Stimulated activated naive CD4-positive, alpha-beta T cell treated with Interleukin-2 at 50 U/mL for 16 hours (primary cell): Measurements from ENCODE around the gene SIT1.
A peak's percentile ranks its signal among the peaks of the same experiment; 100 is the strongest.

Source experiments
- DNase-seq: peaks from one replicate; lab custom pipeline; 2025; lab: John Stamatoyannopoulos, UW

SIT1 gene

DNA sequence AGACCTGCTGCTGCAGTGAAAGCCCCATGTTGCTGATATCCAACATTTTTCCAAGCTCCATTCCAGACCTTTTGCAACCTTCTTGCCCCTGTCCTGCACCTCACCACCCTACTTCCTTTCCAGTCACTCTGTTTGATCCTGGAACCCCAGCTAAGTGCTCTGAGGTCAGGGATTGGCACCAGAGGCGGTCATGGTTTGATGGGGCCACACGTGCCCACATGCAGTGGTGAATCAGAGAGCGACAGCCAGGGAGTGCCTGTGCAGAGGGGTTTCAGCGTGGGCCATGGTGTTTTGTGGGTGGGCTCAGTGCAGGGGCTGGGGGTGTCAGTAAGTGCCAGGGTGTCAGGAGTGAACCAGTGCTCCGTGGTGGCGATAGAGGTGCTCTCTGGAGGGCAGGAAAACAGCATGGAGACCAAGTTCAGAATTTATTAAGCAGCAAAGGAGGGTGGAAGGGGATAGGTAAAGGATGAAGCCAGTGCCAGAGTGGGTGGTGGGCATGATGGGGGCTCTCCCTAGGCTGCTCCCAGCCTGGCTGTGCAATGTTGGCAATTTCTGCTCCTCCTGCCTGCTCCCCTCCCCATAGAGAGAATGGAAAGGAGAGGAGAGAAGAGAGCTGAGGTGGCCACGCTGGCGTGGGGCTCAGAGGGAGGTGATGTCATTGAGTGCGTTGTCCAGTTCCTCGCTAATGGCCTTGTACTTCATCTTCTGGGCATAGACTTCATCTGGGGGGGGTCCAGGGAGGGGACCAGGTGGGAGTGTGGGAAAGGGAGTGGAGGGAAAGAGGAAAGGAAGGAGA is 32.0 kb upstream of the SIT1 start:
- DNase-seq = no peak

DNA sequence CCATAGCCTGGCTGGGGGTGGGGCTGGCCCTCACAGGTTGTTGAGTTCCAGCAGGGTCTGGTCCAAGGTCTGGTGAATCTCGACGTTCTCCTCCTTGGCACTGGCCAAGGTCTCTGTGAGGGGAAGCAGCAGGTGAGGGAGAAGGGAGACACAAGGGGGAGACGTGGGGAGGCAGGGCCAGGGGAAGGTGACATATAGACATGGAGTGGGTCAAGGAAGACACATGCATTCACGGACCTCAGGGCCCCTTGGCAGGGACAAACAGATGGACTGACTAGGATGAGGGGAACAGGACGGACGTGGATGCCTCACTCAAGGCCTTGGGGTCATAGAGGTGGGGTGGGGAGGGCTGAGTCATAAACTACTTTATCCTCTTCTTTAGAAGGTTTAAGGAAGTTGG is 31.3 kb upstream of the SIT1 start:
- DNase-seq = no peak

DNA sequence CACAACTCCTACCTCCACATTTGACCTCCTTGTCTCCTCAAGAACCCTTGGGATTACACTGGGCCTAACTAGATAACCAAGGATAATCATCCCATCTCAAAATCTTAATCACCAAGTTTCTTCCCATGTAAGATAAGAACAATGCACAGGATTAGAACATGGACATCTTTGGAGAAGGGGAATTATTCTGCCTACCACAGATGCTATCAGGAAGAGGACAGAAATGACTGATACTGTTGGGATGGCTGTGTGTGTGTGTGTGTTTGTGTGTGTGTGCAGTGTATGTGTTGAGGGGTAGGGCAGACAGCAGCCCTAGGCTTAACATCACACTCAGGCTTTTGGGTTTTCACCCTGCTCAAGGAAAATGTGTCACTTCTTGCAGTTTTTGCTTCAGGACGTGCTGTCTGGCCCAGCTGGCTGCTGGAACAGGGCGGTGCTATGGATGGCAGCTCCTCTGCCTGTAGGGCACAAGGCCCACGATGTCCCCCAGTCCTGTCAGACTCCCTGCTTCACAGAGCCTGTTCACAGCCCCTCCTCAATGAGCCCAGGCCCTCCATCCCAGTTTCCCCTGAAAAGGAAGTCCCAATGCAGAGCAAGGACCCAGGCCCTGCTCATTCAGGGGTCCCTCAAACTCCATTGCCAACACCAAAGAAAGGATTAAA is 30.7 kb upstream of the SIT1 start:
- no peak for DNase-seq

DNA sequence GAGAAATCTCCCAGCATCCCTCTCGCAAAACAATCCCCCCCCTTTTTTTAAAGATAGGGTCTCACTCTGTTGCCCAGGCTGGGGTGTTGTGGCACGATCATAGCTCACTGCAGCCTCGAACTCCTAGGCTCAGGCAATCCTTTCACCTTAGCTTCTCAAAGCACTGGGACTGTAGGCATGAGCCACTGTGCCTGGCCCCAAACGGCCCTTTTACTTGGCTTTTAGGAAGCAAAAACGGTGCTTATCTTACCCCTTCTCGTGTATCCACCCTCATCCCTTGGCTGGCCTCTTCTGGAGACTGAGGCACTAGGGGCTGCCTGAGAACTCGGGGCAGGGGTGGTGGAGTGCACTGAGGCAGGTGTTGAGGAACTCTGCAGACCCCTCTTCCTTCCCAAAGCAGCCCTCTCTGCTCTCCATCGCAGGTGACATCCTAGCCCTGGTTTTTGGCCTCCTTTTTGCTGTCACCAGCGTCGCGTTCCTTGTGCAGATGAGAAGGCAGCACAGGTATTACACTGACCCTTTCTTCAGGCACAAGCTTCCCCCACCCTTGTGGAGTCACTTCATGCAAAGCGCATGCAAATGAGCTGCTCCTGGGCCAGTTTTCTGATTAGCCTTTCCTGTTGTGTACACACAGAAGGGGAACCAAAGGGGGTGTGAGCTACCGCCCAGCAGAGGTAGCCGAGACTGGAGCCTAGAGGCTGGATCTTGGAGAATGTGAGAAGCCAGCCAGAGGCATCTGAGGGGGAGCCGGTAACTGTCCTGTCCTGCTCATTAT is 29.8 kb upstream of the SIT1 start:
- DNase-seq = no peak

DNA sequence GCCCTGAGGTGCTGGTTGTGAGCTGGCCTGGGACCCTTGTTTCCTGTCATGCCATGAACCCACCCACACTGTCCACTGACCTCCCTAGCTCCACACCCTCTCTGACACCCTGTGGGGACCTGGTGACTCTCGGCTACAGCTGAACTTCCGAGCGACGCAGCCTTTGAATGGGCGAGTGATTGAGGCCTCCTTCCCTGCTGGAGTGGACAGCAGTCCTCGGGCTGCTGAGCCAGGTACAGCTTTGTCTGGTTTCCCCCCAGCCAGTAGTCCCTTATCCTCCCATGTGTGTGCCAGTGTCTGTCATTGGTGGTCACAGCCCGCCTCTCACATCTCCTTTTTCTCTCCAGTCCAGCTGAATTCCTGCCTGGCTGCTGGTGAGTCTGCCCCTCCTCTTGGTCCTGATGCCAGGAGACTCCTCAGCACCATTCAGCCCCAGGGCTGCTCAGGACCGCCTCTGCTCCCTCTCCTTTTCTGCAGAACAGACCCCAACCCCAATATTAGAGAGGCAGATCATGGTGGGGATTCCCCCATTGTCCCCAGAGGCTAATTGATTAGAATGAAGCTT is 29.1 kb upstream of the SIT1 start:
- DNase-seq = no peak

DNA sequence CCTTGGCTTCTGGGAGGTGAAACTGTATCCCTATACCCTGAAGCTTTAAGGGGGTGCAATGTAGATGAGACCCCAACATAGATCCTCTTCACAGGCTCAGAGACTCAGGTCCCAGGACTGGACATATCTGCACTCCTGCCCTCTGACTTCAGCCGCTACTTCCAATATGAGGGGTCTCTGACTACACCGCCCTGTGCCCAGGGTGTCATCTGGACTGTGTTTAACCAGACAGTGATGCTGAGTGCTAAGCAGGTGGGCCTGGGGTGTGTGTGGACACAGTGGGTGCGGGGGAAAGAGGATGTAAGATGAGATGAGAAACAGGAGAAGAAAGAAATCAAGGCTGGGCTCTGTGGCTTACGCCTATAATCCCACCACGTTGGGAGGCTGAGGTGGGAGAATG is 28.4 kb upstream of the SIT1 start:
- DNase-seq = no peak

DNA sequence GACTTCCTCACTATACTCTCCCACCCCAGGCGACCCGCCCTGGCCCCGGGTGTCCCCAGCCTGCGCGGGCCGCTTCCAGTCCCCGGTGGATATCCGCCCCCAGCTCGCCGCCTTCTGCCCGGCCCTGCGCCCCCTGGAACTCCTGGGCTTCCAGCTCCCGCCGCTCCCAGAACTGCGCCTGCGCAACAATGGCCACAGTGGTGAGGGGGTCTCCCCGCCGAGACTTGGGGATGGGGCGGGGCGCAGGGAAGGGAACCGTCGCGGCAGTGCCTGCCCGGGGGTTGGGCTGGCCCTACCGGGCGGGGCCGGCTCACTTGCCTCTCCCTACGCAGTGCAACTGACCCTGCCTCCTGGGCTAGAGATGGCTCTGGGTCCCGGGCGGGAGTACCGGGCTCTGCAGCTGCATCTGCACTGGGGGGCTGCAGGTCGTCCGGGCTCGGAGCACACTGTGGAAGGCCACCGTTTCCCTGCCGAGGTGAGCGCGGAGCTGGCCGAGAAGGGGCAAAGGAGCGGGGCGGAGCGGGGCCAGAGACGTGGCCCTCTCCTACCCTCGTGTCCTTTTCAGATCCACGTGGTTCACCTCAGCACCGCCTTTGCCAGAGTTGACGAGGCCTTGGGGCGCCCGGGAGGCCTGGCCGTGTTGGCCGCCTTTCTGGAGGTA is 25.1 kb upstream of the SIT1 start:
- no peak for DNase-seq

DNA sequence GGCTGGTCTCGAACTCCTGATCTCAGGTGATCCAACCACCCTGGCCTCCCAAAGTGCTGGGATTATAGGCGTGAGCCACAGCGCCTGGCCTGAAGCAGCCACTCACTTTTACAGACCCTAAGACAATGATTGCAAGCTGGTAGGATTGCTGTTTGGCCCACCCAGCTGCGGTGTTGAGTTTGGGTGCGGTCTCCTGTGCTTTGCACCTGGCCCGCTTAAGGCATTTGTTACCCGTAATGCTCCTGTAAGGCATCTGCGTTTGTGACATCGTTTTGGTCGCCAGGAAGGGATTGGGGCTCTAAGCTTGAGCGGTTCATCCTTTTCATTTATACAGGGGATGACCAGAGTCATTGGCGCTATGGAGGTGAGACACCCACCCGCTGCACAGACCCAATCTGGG is 24.5 kb upstream of the SIT1 start:
- no peak for DNase-seq

DNA sequence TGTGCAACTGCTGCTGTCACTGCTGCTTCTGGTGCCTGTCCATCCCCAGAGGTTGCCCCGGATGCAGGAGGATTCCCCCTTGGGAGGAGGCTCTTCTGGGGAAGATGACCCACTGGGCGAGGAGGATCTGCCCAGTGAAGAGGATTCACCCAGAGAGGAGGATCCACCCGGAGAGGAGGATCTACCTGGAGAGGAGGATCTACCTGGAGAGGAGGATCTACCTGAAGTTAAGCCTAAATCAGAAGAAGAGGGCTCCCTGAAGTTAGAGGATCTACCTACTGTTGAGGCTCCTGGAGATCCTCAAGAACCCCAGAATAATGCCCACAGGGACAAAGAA is 23.3 kb upstream of the SIT1 start:
- no peak for DNase-seq

DNA sequence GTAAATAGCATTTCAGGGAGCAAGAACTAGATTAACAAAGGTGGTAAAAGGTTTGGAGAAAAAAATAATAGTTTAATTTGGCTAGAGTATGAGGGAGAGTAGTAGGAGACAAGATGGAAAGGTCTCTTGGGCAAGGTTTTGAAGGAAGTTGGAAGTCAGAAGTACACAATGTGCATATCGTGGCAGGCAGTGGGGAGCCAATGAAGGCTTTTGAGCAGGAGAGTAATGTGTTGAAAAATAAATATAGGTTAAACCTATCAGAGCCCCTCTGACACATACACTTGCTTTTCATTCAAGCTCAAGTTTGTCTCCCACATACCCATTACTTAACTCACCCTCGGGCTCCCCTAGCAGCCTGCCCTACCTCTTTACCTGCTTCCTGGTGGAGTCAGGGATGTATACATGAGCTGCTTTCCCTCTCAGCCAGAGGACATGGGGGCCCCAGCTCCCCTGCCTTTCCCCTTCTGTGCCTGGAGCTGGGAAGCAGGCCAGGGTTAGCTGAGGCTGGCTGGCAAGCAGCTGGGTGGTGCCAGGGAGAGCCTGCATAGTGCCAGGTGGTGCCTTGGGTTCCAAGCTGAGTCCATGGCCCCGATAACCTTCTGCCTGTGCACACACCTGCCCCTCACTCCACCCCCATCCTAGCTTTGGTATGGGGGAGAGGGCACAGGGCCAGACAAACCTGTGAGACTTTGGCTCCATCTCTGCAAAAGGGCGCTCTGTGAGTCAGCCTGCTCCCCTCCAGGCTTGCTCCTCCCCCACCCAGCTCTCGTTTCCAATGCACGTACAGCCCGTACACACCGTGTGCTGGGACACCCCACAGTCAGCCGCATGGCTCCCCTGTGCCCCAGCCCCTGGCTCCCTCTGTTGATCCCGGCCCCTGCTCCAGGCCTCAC is 22.6 kb upstream of the SIT1 start, which contains the start of gene CA9:
Gene CA9 (plus strand): TSS at position 797 of the 893 bp plus-strand sequence. CDS start 32 bp downstream, at position 829.
- DNase-seq = no peak

DNA sequence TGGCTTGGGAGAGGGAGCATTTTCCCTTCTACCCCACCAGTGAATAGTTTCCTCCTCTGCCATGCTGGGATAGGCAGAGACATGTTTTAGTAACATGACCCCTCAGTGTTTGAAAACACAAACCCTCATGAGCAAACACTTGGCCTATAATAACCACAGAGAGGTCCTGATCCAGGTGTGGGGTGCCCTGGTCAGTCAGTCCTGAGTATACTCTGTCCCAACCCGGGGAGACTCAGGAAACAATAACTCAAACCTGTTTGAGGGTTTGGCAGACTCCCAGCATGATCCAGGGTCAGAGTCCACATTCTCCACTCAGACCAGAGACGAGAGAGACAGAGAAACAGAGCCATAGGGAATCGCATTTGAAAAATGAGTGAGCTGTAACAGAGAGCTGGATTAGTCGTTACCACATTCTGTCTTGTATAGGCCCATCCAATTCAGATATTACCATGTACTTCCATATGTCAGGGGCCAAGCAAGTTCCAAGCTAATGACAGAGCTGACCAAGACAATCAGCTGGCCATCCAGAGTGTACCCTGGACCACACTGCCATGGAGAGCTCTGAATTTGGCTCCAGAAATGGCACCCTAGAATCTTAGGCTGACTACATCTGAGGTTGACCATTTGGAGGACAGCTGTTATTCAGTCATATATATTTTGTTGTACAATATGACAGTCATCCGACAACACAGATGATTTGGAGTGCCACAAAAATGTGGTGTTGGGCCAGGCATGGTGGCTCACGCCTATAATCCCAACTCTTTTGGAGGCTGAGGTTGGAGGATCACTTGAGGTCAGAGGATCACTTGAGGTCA is 18.8 kb upstream of the SIT1 start:
- DNase-seq = no peak

DNA sequence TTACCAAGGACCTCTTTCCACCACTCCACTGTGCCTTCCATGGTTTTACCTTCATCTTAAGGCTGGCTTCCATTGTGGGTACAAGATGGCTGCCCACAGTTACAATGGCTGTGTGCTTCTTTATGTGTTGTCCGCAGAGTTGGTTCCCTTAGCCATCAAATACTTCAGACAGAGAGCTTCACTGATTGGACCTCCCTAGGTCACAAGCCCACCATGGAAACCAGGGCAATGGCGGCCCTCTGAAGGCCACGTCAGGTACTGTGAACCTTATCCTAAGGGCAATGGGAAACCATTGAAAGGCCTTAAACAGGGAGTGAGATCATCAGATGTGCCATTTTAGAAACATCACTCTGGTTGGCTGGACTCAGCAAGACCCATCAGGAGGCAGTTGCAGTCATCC is 17.2 kb upstream of the SIT1 start:
- DNase-seq = no peak

DNA sequence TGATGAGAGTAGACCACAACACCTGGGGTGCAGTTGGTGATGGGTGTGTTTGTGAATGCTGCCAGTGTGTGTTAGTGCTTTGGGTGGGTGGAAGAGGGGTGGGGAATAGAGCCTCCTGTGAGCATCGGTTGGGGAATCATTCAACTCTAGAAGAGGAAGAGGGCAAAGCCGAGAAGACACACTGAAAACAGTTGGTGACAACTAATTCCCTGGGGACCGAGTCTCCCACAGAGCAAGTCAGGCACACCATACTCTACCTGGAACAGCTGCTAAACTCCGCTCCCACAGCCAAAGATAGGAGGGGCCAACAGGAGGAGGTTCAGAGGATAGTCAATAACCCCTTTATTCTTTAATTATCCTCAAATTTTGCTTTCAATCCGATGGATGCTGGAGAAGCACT is 15.8 kb upstream of the SIT1 start:
- no peak for DNase-seq

DNA sequence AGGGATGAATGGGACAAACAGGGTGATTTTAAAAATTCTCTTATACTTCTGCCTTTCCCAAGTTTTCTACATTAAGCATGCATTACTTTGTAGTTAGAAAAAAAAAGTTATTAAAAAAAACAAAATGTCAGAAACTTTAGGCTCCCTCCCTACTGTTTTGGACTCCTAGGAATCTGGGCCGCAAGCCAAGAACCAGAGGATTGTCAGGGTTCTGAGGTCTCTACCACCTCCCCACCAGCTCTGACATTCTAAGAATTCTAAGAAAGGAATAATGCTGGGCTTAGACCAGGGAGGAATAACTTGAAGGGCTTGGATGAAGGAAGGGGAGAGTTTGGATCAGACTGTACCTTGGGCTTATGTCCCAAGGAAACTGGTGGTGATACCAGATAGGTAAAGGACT is 15.3 kb upstream of the SIT1 start:
- DNase-seq = no peak

DNA sequence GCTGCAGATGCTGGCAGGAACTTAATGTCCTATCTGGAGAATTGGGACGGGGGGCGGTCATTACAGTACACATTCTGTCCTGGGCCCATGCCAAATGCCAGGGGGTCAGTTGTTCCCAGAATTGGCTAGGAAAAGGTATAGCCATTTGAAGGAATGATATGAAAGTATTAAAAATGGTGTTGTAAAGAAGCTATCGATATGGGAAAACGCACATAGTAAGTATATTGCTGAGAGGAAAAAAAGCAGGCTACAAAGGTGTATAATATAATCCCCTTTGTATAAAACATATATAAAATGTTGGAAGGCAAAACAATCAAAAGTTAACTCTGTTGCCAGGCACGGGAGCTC is 14.7 kb upstream of the SIT1 start:
- DNase-seq = no peak

DNA sequence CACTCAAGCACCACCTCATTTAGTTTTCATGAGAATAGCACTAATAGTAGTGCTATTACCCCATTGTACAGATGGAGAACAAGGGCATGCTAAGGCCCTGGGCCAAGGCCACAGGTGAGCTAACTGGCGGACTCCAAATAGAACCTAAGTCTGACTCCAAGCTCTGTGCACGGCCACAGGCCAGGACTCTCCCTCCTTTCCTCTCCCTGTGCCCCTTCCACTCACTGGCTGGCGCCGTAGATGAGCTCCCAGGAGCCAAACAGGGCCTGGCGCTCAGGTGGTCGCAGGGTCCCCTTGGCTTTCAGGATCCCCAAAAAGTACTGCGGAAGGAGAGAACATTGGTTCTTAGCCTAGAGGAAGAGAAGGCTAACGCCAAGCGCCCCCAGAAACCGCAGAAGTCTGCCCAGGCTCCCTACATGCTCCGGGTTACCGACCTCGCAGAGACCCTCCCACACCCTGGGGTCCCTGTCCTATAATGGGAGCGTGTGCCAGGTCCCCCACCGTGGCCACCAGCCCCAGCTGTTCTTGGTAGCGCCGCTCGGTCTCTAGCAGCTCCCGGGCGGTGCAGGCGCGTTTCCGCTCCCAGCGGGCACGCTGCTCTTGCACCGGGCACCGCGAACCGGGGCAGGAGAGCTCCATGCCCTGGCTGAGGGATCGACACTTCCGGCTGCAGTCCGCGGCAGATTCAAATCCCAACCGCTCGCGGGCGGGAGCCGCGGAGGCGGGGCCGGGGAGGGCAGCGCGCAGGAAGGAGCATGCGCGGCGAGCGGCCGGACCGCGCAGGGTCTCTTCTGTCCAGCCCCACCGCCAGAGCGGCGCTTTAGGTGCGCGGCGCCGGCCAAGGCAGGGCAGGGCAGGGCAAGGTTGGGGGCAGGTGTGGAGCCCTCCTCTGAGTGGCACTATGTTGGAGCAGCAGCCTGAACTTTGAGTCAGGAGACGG is 14.1 kb upstream of the SIT1 start, which contains the start of gene ARHGEF39:
Gene ARHGEF39 (minus strand): TSS at position 665 of the 940 bp plus-strand sequence. CDS start 26 bp downstream, at position 639.
- peak; percentile 65 for DNase-seq

DNA sequence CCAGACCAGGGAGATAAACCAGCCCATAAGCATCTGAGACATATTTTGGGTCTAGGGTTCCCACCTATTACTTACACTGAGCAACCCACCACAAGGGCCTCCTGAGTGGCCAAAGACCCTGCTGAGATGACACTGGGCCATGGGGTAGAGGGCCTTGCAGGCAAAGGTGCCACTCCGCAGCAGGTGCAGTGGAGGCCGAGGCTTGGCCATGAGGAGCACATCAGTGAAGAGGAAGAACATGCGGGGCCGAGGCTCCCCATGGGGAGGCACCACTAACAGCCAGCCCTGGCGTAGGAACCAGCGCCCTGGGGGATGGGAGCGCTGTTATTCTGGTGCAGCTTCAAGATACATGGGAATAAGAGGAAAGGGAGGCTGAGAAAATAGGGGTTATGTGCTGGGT is 11.7 kb upstream of the SIT1 start:
- DNase-seq = no peak

DNA sequence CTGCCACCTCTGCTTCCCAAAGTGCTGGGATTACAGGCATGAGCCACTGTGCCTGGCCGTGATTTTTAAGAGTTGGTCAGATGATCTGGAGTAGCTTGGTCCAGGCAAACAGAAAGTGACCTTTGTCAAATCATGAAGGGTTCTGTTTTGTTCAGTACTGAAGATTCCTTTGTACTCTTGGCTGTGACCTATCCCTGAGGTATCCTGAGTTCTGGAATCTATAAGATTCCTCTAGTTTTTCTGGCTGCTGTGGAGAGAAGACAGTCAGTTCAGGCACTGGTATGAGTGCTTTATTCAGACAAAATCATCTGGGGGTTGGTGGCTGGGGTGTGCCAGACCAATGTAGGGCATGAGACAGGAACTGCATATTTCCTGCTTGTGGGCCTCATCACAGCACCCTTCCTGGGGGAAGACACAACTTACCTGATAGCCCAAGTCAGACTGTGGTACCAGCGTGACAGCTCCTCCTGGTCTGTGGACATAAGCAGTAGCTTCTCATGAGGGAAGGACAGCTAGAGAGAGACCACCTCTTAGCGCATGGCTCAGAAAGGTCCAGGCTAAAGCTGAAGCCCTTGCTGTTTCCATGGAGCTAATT is 11.1 kb upstream of the SIT1 start:
- DNase-seq = no peak

DNA sequence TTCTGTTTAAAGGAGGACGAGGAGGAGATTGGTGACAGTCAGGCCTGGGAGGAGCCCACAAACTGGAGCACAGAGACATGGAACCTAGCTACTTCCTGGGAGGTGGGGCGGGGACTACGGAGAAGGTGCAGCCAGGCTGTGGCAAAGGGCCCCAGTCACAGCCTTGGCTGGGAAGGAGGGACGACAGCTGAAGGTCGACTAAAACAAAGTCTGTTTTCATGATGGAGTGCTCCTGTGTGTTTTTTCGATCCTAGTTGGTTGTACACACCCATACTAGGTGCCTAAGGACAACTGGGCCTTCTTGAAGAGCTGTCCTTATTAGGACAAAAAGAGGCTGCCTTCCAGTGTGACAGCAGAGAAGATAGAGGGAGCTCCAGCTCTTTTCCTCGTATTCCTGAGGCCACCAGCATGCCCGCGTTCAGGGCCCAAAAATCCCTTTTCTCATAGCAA is 10.3 kb upstream of the SIT1 start:
- no peak for DNase-seq
